ENCODE results near the gene CDC40.

The CDC40 gene

DNA sequence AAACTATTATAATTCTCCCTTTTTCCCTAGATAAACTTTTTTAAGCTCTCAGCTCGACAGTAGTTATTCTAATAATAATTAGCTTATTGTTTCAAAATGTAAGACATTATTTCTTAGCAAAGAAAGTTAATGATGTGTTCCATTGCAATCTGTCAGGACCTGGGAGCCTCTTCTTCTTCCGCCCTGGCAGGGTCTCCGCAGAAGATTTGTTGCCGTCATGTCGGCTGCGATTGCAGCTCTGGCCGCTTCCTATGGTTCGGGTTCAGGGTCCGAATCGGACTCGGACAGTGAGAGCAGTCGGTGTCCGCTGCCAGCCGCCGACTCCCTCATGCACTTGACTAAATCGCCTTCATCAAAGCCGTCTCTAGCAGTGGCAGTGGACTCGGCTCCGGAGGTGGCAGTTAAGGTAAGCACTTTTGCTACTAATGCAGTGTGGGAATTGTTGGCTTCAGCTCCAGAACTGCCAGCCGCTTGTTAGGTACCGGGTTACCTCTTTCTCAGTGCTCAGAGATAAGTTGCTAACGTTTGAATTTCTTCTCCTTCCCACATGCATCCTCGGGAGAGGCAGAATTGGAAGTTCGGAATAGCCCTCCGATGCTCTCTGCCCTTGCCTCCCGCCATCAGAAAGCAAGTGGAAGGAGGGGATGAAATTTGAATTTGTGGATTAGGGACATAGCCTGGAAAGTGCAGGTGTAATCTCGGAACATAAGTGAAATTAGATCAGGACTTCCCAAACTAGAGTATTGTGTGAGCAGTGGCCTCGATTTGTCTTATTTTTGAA is at the start of gene CDC40:
Gene CDC40, plus strand, starts transcription at position 200 of the 781 bp plus-strand sequence. Its CDS starts 18 bp downstream, at position 218.
- peaks cover 20% of the 10 kb centered on the region; the same call in 1 of the 2 replicates for H3K36me3 ChIP-seq
- peak within 1 kb of the TSS; percentile 91 for H3K4me3 ChIP-seq
- TF ChIP-seq Cebpa-rat (IDR thresholded peaks at IDR 0.05), result no peak
- H3K9me3 ChIP-seq, result no peaks in the 10 kb centered on the region
- H3K9ac ChIP-seq, result peak within 1 kb of the TSS; percentile 99
- peak within 1 kb of the TSS; percentile 90 for H3K4me2 ChIP-seq
- H3K4me1 ChIP-seq, result peaks cover 43% of the 10 kb centered on the region
- peak within 1 kb of the TSS; percentile 100 for H3K27ac ChIP-seq
- no peaks in the 10 kb centered on the region for H3K27me3 ChIP-seq
- peaks cover 69% of the 10 kb centered on the region for H4K20me1 ChIP-seq

DNA sequence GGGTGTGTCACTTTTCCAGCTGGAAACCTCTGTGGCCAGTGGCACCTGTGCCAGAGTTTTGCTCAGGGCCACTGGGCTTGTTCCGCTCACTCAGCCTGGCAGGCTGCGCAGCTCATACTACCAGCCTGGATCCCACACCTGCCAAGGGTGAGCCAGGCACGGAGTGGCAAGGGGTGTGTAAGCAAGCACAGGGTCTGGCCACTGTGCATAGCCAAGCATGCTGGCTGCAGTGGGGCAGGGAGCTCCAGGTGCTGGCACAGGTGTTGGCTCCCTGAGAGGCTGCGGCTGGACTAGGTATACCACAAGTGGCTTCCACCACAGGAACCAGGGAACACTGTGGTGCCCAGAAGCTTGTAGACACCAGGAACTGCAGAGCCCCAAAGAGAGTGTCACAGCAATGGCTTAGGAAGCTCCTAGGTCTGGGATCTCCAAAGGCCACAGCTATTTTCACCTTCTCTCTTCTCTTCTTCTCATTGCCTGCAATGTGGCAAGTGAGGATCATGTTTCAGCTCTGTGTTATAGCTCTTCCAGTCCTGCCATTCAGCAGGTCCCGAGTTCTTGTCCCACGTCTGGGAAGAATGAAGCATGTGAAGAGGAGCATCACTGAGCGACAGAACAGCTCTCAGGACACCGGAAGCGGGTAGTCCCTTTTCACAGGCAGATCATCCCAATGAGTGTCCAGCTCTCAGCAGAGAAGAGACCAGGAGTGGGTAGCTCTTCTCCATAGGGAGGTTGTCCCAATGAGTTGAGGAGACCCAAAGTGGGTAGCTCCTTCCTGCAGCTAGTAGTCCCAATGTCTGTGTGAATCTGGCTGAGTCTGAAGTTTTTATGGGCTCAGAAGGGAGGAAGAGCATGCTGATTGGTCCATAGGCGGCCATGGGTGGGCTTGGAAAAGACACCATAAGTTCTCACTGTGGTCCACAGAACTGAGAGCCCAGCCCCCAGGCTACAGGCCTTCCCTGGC is 42.0 kb upstream of the CDC40 start:
- no peak for TF ChIP-seq Cebpa-rat (IDR thresholded peaks at IDR 0.05)
- H3K9me3 ChIP-seq, result peaks cover 75% of the 10 kb centered on the region
- H3K27ac ChIP-seq, result no peak overlapping the region
- H3K4me3 ChIP-seq, result peak overlapping the region; percentile 34
- peaks cover 5% of the 10 kb centered on the region for H4K20me1 ChIP-seq
- no peaks in the 10 kb centered on the region for H3K4me1 ChIP-seq
- H3K9ac ChIP-seq, result no peak overlapping the region
- no peaks in the 10 kb centered on the region for H3K27me3 ChIP-seq
- peaks cover 70% of the 10 kb centered on the region for H3K36me3 ChIP-seq
- no peak overlapping the region for H3K4me2 ChIP-seq

DNA sequence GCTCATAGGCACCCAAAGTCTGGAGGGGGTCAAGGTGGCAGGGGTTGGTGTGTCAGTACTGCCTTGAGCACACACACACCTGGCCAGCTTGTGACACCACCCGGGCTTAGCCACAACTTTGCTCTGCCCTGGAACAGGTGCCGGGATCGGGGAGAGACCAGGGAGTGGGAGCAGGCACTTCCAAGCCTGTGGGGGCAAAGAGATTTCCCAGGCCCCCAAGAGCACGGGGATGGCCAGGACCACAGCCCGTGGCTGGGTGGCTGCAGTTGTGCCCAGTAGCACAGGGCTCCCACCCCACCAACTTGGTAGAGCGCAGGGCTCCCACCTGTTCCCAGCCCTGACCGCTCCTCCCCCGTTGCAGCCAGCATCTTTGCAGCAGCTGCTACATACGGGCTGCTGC is 41.2 kb upstream of the CDC40 start:
- no peak overlapping the region for H3K27ac ChIP-seq
- H4K20me1 ChIP-seq, result peaks cover 5% of the 10 kb centered on the region
- no peaks in the 10 kb centered on the region for H3K4me1 ChIP-seq
- no peak overlapping the region for H3K4me2 ChIP-seq
- H3K36me3 ChIP-seq, result peaks cover 67% of the 10 kb centered on the region
- peak overlapping the region; percentile 34 for H3K4me3 ChIP-seq
- H3K27me3 ChIP-seq, result no peaks in the 10 kb centered on the region
- peaks cover 69% of the 10 kb centered on the region for H3K9me3 ChIP-seq
- no peak overlapping the region for H3K9ac ChIP-seq
- TF ChIP-seq Cebpa-rat (IDR thresholded peaks at IDR 0.05), result no peak

DNA sequence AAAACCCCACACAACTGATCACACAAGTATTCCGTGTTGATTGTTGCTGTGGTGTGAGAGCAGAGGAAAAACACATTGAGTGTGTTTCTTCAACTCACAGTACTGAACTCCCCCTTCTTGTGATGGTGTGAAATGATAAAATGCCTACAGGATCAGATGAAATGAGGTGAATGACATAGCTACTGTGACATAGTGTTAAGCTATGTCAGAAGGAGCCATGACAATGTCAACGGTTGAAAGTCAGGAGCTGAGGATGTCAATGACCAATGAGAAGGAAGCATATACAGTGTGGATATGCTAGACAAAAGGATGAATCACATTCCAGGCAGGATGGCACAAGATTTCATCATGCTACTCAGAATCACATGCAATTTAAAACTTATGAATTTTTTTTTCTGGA is 39.6 kb upstream of the CDC40 start:
- Histone ChIP-seq H3K9me3 (peaks cover 64% of the 10 kb centered on the region), H3K4me2 (no peak overlapping the region), H3K9ac (no peak overlapping the region), H3K27ac (no peak overlapping the region), H3K4me3 (no peak overlapping the region), H3K36me3 (peaks cover 57% of the 10 kb centered on the region), H3K27me3 (no peaks in the 10 kb centered on the region), H3K4me1 (no peaks in the 10 kb centered on the region), H4K20me1 (peaks cover 5% of the 10 kb centered on the region)
- no peak for TF ChIP-seq Cebpa-rat (IDR thresholded peaks at IDR 0.05)

DNA sequence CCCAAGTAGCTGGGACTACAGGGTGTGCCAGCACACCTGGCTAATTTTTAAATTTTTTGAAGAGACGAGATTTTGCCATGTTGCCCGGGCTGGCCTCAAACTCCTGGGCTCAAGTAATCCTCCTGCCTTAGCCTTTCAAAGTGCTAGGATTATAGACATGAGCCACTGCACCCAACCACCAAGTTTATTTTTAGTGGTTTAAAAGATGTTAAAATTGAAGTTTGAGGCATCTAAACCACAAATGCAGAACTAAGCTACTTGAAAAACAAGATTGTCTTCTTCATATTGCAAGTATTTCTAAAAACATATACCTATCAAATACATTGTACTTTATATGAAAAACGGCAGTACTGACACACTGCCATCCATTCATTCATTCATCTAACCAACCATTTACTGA is 32.4 kb upstream of the CDC40 start:
- no peaks in the 10 kb centered on the region for H3K27me3 ChIP-seq
- H3K9ac ChIP-seq, result no peak overlapping the region
- peaks cover 37% of the 10 kb centered on the region; the same call in 1 of the 2 replicates for H4K20me1 ChIP-seq
- 0 out of 2 replicates have a peak, but pooled peaks cover 14% of the 10 kb centered on the region for H3K36me3 ChIP-seq
- TF ChIP-seq Cebpa-rat (IDR thresholded peaks at IDR 0.05), result no peak
- peak overlapping the region; percentile 59 for H3K4me2 ChIP-seq
- peaks cover 22% of the 10 kb centered on the region for H3K4me1 ChIP-seq
- H3K9me3 ChIP-seq, result peaks cover 3% of the 10 kb centered on the region
- no peak overlapping the region for H3K4me3 ChIP-seq
- peak overlapping the region; percentile 1; the same call in 1 of the 2 replicates for H3K27ac ChIP-seq

DNA sequence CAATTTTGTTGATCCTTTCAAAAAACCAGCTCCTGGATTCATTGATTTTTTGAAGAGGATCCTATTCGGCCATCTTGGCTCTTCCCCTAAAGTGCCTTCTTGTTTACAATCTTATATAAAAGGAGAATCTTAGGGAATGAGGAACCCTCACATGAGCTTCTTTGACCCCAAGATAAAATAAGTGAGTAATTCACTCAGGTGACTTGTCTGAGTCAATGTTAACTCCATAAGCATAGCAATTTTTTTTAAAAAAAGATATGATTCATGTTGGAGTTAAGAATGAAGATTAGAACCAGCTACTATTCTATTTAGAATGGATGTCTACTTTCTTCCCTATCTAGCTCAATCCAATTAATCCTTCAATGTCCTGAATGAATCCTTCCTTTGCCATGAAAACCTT is 21.7 kb upstream of the CDC40 start:
- H3K4me1 ChIP-seq, result no peaks in the 10 kb centered on the region
- H3K9ac ChIP-seq, result no peak overlapping the region
- H3K4me3 ChIP-seq, result no peak overlapping the region
- H3K4me2 ChIP-seq, result no peak overlapping the region
- TF ChIP-seq Cebpa-rat (IDR thresholded peaks at IDR 0.05), result no peak
- H3K36me3 ChIP-seq, result peaks cover 20% of the 10 kb centered on the region
- no peak overlapping the region for H3K27ac ChIP-seq
- peaks cover 26% of the 10 kb centered on the region for H3K9me3 ChIP-seq
- H3K27me3 ChIP-seq, result no peaks in the 10 kb centered on the region
- H4K20me1 ChIP-seq, result peaks cover 14% of the 10 kb centered on the region

DNA sequence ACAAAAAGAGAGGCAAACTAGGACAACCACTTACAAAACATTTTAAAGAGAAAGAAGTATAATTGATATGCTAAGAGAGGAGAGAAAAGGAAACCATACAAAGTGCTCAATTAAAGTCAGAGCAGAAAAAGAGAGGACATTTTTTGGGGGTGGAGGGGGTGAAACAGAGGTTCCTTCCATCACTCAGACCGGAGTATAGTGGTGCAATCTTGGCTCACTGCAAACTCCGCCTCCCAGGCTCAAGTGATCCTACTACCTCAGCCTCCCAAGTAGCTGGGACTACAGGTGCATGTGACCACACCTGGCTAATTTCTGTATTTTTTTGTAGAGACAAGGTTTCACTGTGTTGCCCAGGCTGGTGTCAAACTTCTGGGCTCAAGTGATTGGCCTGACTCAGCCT is 10.1 kb upstream of the CDC40 start:
- no peak overlapping the region for H3K9ac ChIP-seq
- H3K4me2 ChIP-seq, result no peak overlapping the region
- peaks cover 27% of the 10 kb centered on the region for H3K36me3 ChIP-seq
- H3K4me3 ChIP-seq, result no peak overlapping the region
- H4K20me1 ChIP-seq, result peaks cover 100% of the 10 kb centered on the region
- TF ChIP-seq Cebpa-rat (IDR thresholded peaks at IDR 0.05), result no peak
- peaks cover 26% of the 10 kb centered on the region for H3K9me3 ChIP-seq
- no peaks in the 10 kb centered on the region for H3K27me3 ChIP-seq
- H3K27ac ChIP-seq, result no peak overlapping the region
- no peaks in the 10 kb centered on the region for H3K4me1 ChIP-seq

DNA sequence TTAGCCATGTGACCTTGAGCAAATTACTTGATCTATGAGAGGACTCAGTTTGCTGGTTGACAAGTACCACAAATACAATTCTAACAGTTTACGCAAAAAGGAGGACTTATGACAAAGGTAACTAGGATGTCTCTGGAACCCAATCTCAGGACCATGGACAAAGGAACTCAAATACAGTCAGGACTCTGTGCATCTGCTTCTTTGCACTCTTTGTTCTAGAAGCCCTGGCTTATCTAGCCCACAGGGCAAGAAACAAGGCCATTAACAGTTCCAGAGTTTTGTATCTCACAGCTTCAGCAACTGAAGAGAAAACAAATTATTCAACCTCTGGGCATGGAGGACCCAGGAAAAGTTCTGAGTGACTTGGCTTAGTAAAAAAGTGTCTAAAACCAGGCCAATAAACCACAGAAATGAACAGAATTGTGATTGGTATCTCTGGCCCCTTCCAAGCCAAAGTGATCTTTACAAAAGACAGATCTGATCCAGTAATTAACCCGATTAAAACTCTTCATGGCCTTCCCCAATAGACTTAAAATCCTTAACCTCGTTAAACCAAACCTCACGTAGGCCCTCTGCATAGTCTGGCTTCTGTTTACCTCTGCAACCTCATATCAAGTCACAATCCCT is 6.6 kb upstream of the CDC40 start:
- Histone ChIP-seq H3K4me2 (no peak overlapping the region), H3K27me3 (no peaks in the 10 kb centered on the region), H3K27ac (no peak overlapping the region), H3K36me3 (peaks cover 20% of the 10 kb centered on the region), H4K20me1 (peaks cover 100% of the 10 kb centered on the region), H3K9ac (no peak overlapping the region), H3K9me3 (peaks cover 26% of the 10 kb centered on the region), H3K4me3 (no peak overlapping the region), H3K4me1 (peaks cover 13% of the 10 kb centered on the region)
- no peak for TF ChIP-seq Cebpa-rat (IDR thresholded peaks at IDR 0.05)

DNA sequence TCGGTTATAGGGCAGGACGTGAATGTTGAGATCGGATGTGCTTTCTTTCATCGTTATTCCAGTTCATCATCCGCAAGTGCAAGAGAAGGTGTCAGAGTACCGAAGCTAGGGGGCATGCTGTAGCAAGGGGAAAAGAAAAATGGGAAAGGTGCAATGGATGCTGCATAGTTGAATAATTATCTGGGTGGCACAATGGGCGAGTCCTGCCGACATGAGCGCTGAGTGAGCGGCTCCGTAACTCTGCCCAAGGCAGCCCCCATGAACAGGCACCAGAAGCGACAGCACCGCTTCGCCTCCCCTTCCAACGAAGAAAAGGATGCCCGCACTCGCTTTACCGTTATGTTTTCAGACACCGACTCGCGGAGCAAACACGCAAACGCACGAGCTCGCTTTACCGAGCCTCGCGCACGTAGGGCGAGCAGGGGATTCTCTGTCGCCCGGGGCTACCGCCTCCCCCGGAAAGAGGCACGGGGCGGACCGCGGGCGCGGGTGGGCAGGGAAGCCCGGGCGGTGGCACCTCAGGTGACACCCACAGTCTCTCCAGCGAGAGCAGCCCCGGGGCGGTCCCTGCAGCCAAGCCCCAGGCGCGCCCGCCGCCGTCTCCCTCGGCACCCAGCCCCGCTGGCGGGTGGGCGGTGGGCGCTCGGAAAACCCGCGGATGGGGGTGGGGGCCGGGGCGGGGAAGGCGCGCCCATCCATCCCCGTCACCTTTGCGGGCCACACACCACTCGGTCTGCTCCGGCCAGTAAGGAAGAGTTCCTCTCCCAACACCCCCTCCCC is 1.4 kb upstream of the CDC40 start:
- Histone ChIP-seq H3K4me3 (peak overlapping the region; percentile 91), H3K9me3 (no peaks in the 10 kb centered on the region), H3K4me2 (peak overlapping the region; percentile 81), H3K27ac (peak overlapping the region; percentile 100), H3K27me3 (no peaks in the 10 kb centered on the region), H3K36me3 (peaks cover 14% of the 10 kb centered on the region; the same call in 1 of the 2 replicates), H4K20me1 (peaks cover 84% of the 10 kb centered on the region), H3K9ac (peak overlapping the region; percentile 99), H3K4me1 (peaks cover 43% of the 10 kb centered on the region)
- no peak for TF ChIP-seq Cebpa-rat (IDR thresholded peaks at IDR 0.05)

All from BLaER1 (cell line).